Gastroesophageal sphincter (tissue), 4 donors: ENCODE measurements around the gene VEPH1. TPM values are rescaled to one million over a fixed set of nuclear protein-coding genes. Genes with fewer than 3 reads are reported as not detected.

Experiments
- ATAC-seq: fragments of 150-250 bp; one replicate; pipeline ENCODE4 v1.9.1; 2016; ENCODE audit warnings: mild to moderate bottlenecking, moderate library complexity
- H3K27ac ChIP-seq, 4 donors: fragments of 200-600 bp; sonication (generic) in 3 of 4; 1 replicate in 3 of 4; 2 replicates in 1 of 4; pipeline ENCODE4 v1.5.1; 2016 to 2019
- H3K27me3 ChIP-seq: fragments of 200-600 bp; sonication (generic); one replicate; pipeline ENCODE4 v1.5.1; 2019
- H3K36me3 ChIP-seq, 2 donors: fragments of 200-600 bp; sonication (generic); one replicate each; pipeline ENCODE4 v1.5.1; 2019; ENCODE audit warnings: control low read depth in 1 of 2
- H3K4me1 ChIP-seq, 3 donors: fragments of 200-600 bp; sonication (generic); 1 replicate in 2 of 3; 2 replicates in 1 of 3; pipeline ENCODE4 v1.5.1; 2016 to 2019; ENCODE audit warnings: control low read depth in 2 of 3
- H3K4me3 ChIP-seq, 2 donors: fragments of 200-600 bp; sonication (generic); one replicate each; pipeline ENCODE4 v1.5.1; 2019; ENCODE audit warnings: mild to moderate bottlenecking in 1 of 2, moderate library complexity in 1 of 2
- H3K9me3 ChIP-seq, 3 donors: fragments of 200-600 bp; sonication (generic); one replicate each; pipeline ENCODE4 v1.5.1; 2017 to 2019; ENCODE audit warnings: control low read depth in 2 of 3
- EP300 ChIP-seq: sonication (generic); formaldehyde crosslinking; IDR thresholded peaks from one replicate; pipeline ENCODE4 v1.6.1; 2017; ENCODE audit warnings: antibody characterized with exemption, mild to moderate bottlenecking
- POLR2A ChIP-seq, 2 donors: fragments of 450-650 bp; IDR thresholded peaks; one replicate each; pipeline ENCODE4 v1.6.1; 2017; ENCODE audit warnings: antibody characterized with exemption in 2 of 2, mild to moderate bottlenecking in 2 of 2, moderate library complexity in 1 of 2
- POLR2AphosphoS5 ChIP-seq: sonication (generic); formaldehyde crosslinking; IDR thresholded peaks from one replicate; pipeline ENCODE4 v1.6.1; 2017; ENCODE audit warnings: antibody characterized with exemption
- WGBS, 2 donors: methylation state at CpG; one replicate each; pipeline ENCODE4 v1.1.5; 2018; ENCODE audit warnings: low coverage in 1 of 2; 5-methylcytosine and 5-hydroxymethylcytosine counted together
- total RNA-seq, 4 donors: library from RNA; depleted of rRNA; stranded (reverse); fragments of >200 nt; gene quantifications; one replicate each; pipeline ENCODE4 v1.1.0, GENCODE V29; 2016
- TF ChIP-seq, protein P1 (sequence below), 4 experiments: fragments of 200-600 bp in 2 of 4; fragments of 450-650 bp in 2 of 4; sonication (generic) in 1 of 4; IDR thresholded peaks; one replicate each; pipeline ENCODE4 v1.5.1; 2017 to 2019; ENCODE audit warnings: antibody characterized with exemption in 4 of 4, mild to moderate bottlenecking in 2 of 4, moderate library complexity in 2 of 4

Gene VEPH1
- total RNA-seq, 4 donors from 2014 or later, result 0.62 to 2.3 (median 1.7) TPM

DNA sequence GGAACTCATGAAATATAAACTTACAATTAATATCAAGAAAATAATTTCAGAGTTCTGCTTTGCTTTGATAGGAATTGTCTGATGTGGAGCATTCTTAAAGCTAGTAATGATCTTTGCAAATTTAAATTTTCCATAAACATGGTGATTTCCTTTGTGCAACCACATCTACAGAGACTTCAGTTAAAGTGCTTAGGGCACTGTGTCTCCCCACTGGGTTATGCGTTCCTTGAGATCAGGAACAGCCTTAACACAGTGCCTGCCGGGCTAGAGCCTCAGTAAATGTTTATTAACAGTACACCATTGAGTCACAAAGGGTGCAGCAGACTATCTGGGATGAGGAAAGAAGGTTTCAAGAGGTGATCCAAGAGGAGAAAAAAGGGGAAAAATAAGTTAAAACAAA, 235.2 kb downstream of the VEPH1 start:
- TF ChIP-seq POLR2A (IDR thresholded peaks at IDR 0.05), result no peak
- TF ChIP-seq EP300, result no peak
- no peak for TF ChIP-seq POLR2AphosphoS5
- TF ChIP-seq, protein P1, sequence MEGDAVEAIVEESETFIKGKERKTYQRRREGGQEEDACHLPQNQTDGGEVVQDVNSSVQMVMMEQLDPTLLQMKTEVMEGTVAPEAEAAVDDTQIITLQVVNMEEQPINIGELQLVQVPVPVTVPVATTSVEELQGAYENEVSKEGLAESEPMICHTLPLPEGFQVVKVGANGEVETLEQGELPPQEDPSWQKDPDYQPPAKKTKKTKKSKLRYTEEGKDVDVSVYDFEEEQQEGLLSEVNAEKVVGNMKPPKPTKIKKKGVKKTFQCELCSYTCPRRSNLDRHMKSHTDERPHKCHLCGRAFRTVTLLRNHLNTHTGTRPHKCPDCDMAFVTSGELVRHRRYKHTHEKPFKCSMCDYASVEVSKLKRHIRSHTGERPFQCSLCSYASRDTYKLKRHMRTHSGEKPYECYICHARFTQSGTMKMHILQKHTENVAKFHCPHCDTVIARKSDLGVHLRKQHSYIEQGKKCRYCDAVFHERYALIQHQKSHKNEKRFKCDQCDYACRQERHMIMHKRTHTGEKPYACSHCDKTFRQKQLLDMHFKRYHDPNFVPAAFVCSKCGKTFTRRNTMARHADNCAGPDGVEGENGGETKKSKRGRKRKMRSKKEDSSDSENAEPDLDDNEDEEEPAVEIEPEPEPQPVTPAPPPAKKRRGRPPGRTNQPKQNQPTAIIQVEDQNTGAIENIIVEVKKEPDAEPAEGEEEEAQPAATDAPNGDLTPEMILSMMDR (IDR thresholded peaks at IDR 0.05), result no peak
- 78% methylated on average over 2 of the region's 2 CpGs; no CpG with 5 or more reads in 1 of the 2 donors for WGBS, 2 donors

GRCh38 chr3:157265931-157266330, 237.3 kb downstream of the VEPH1 start:
- TF ChIP-seq POLR2AphosphoS5, result no peak
- no peak for TF ChIP-seq EP300
- TF ChIP-seq POLR2A (IDR thresholded peaks at IDR 0.05), result no peak
- TF ChIP-seq, protein P1 (IDR thresholded peaks at IDR 0.05), result no peak
- Histone ChIP-seq H3K4me3 (no peak overlapping the region), H3K27me3 (no peaks in the 10 kb centered on the region), H3K36me3 (no peaks in the 10 kb centered on the region), H3K9me3 (no peaks in the 10 kb centered on the region), H3K4me1 (peaks cover 0 to 13% (median 3%) of the 10 kb centered on the region in 3 donors), H3K27ac (no peak overlapping the region)
- ATAC-seq, result no peak
- 82 to 87% methylated on average over 1 of the region's 1 CpG for WGBS, 2 donors

More for the DNA sequence above, 235.2 kb downstream of the VEPH1 start:
- H3K27ac ChIP-seq, result no peak overlapping the region
- peaks cover 0 to 2% (median 0%) of the 10 kb centered on the region in 3 donors for H3K4me1 ChIP-seq
- H3K27me3 ChIP-seq, result no peaks in the 10 kb centered on the region
- no peaks in the 10 kb centered on the region for H3K36me3 ChIP-seq
- H3K4me3 ChIP-seq, result no peak overlapping the region
- no peak for ATAC-seq
- no peaks in the 10 kb centered on the region for H3K9me3 ChIP-seq

GRCh38 chr3:157263027-157263426, 240.2 kb downstream of the VEPH1 start:
- H3K36me3 ChIP-seq, result no peaks in the 10 kb centered on the region
- H3K4me1 ChIP-seq, result peaks cover 0 to 13% (median 3%) of the 10 kb centered on the region in 3 donors
- no peak for ATAC-seq
- TF ChIP-seq, protein P1 (IDR thresholded peaks at IDR 0.05), result no peak
- no peak for TF ChIP-seq EP300
- no peak overlapping the region for H3K4me3 ChIP-seq
- H3K9me3 ChIP-seq, result no peaks in the 10 kb centered on the region
- 29 to 56% methylated on average over 1 of the region's 1 CpG for WGBS, 2 donors
- H3K27ac ChIP-seq, result peak overlapping the region in 1 of 4 donors; percentile 20
- H3K27me3 ChIP-seq, result no peaks in the 10 kb centered on the region

- Histone ChIP-seq H3K4me3 (no peak overlapping the region), H3K27me3 (no peaks in the 10 kb centered on the region), H3K4me1 (peaks cover 0 to 13% (median 3%) of the 10 kb centered on the region in 3 donors), H3K36me3 (no peaks in the 10 kb centered on the region), H3K27ac (no peak overlapping the region), H3K9me3 (no peaks in the 10 kb centered on the region)
- WGBS, 2 donors, result 78 to 82% methylated on average over 6 of the region's 6 CpGs
- ATAC-seq, result no peak
- no peak for TF ChIP-seq POLR2A (IDR thresholded peaks at IDR 0.05)
- TF ChIP-seq EP300, result no peak
- TF ChIP-seq POLR2AphosphoS5, result no peak
- TF ChIP-seq, protein P1 (IDR thresholded peaks at IDR 0.05), result no peak
Measured at GRCh38 chr3:157261000-157261399, 242.2 kb downstream of the VEPH1 start.

DNA sequence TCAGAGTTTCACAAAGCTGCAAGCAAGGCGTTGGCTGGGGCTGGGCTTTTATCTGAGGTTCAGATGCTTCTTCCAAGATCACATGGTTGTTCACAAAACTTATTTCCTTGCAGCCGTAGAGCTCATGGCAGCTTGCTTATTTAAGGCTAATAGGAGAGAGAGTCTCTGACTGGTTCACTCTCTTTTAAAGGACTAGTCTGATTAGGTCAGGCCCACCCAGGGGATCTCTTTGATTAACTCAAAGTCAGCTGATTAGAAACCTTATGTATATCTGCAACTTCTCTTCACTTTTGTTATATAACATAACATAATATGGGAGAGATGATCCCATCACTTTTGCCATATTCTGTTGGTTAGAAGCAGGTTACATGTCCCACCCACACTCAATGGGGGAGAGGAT, 243.4 kb downstream of the VEPH1 start:
- no peak overlapping the region for H3K27ac ChIP-seq
- H3K4me3 ChIP-seq, result no peak overlapping the region
- no peak for TF ChIP-seq POLR2AphosphoS5
- TF ChIP-seq, protein P1 (IDR thresholded peaks at IDR 0.05), result no peak
- no peak for TF ChIP-seq POLR2A (IDR thresholded peaks at IDR 0.05)
- no peak for TF ChIP-seq EP300
- H3K27me3 ChIP-seq, result no peaks in the 10 kb centered on the region
- H3K9me3 ChIP-seq, result no peaks in the 10 kb centered on the region
- WGBS, 2 donors, result 67 to 70% methylated on average over 1 to 2 of the region's 2 CpGs
- H3K4me1 ChIP-seq, result peaks cover 0 to 13% (median 3%) of the 10 kb centered on the region in 3 donors
- no peaks in the 10 kb centered on the region for H3K36me3 ChIP-seq
- no peak for ATAC-seq
